Measurements from ENCODE around the gene ARMC5.
"Not testable (repeated sequence)": the region's sequence is repeated elsewhere in the genome, so short reads cannot be mapped to it uniquely, and the experiment has no call there.

ARMC5 gene

DNA sequence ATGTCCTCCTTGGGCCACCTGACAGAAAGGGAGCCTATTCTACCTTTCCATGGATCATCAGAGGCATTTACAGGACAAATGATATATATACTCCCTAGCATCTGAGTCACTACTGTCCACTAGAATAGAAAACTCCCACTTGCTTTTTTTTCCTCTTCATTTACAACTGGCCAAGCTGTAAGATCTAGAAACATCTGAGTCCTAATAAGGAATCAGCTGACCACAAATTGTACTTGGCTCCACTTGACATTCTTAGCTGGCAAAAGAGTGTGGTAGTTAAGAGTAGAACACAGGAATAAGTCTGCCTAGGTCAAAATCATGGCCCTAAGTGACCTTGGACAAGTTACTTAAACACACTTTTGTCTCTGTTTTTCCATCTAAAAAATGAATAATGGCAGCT, 43.7 kb downstream of the ARMC5 start:
- no peak overlapping the region for H3K9ac ChIP-seq
- TF ChIP-seq Cebpa-rat (IDR thresholded peaks at IDR 0.05), result no peak
- no peaks in the 10 kb centered on the region for H3K9me3 ChIP-seq (replicated peaks in 1 of 11)
- H3K27me3 ChIP-seq, result no peaks in the 10 kb centered on the region
- peaks cover 28 to 53% (median 32%) of the 10 kb centered on the region in 11 experiments for H3K36me3 ChIP-seq
- H3K27ac ChIP-seq, result no peak overlapping the region
- no peak overlapping the region for H3K4me3 ChIP-seq
- H3K4me2 ChIP-seq, result peak overlapping the region in 6 of 11 experiments; percentile 4 to 98 (median 94); a peak in 6 of 22 replicates
- peaks cover 41 to 54% (median 46%) of the 10 kb centered on the region in 10 experiments for H3K4me1 ChIP-seq
- peaks cover 0 to 27% (median 7%) of the 10 kb centered on the region in 11 experiments; a peak in 8 of 22 replicates for H4K20me1 ChIP-seq

DNA sequence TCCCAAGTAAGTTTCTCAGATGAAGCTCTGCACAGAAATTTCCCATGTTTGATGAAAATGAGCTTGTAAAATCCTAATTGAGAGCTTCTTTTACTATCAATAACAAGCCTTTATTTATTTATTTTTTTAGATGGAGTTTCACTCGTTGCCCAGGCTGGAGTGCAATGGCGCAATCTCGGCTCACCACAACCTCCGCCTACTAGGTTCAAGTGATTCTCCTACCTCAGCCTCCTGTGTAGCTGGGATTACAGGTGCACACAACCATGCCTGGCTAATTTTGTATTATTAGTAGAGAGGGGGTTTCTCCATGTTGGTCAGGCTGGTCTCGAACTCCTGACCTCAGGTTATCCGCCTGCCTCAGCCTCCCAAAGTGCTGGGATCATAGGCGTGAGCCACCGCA, 44.3 kb downstream of the ARMC5 start:
- Histone ChIP-seq H4K20me1 (peaks cover 0 to 27% (median 7%) of the 10 kb centered on the region in 11 experiments; a peak in 8 of 22 replicates), H3K4me3 (peak overlapping the region in 2 of 10 experiments; percentile 2 to 27; a peak in 2 of 20 replicates), H3K27ac (0 out of 22 replicates have a peak overlapping the region, but pooled peaks of 2 of the 11 experiments have one; percentile 13 to 48), H3K4me1 (peaks cover 41 to 54% (median 46%) of the 10 kb centered on the region in 10 experiments), H3K4me2 (peak overlapping the region; percentile 81 to 98 (median 95)), H3K36me3 (peaks cover 22 to 47% (median 26%) of the 10 kb centered on the region in 11 experiments)
- H3K9ac ChIP-seq; H3K27me3 ChIP-seq; H3K9me3 ChIP-seq (replicated peaks in 1 of 11): not testable (repeated sequence)

DNA sequence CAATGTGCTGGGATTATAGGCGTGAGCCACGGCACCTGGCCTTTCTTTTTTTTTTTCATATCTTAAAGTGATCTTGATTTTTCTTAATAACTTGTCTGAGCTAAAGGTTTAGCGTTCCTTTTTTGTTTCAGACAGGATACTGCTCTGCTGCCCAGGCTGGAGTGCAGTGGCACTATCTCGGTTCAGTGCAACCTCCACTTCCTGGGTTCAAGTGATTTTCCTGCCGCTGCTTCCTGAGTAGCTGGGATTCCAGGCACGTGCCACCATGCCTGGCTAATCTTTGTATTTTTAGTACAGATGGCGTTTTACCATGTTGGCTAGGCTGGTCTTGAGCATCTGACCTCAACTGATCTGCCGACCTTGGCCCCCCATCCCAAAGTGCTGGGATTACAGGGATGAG, 44.9 kb downstream of the ARMC5 start:
- Histone ChIP-seq H3K27me3 (no peaks in the 10 kb centered on the region), H3K9me3 (replicated peaks in 1 of 11) (no peaks in the 10 kb centered on the region), H3K9ac (peak overlapping the region in 5 of 11 experiments; percentile 2 to 44 (median 27); a peak in 7 of 22 replicates), H4K20me1 (peaks cover 0 to 27% (median 7%) of the 10 kb centered on the region in 11 experiments; a peak in 8 of 22 replicates), H3K4me2 (peak overlapping the region; percentile 81 to 98 (median 95)), H3K27ac (peak overlapping the region in 6 of 11 experiments; percentile 1 to 48 (median 25); a peak in 4 of 22 replicates), H3K36me3 (peaks cover 16 to 41% (median 20%) of the 10 kb centered on the region in 11 experiments), H3K4me3 (peak overlapping the region in 3 of 10 experiments; percentile 2 to 27 (median 18); a peak in 3 of 20 replicates), H3K4me1 (peaks cover 44 to 60% (median 50%) of the 10 kb centered on the region in 10 experiments)
- TF ChIP-seq Cebpa-rat (IDR thresholded peaks at IDR 0.05), result no peak

DNA sequence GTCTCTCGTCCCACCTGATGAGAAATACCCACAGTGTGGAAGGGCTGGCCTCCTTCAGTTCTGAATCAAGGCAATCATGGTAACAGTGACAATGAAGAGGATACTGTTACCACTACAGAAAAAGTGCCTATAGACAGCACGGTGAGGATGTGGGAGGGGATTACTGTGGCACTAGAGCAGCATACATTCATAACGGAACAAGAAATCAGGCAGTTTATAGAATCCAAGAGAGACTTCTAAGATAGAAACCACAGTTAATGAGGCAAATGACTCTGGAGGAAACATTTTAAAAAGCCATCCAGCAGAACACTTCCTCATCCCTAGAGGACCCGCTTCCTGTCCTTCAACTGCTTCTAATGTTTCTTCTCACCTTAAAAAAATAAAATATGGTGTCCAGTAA, 46.2 kb downstream of the ARMC5 start:
- H3K9me3 ChIP-seq (replicated peaks in 1 of 11), result no peaks in the 10 kb centered on the region
- no peaks in the 10 kb centered on the region for H3K27me3 ChIP-seq
- TF ChIP-seq Cebpa-rat (IDR thresholded peaks at IDR 0.05), result no peak
- peaks cover 51 to 70% (median 59%) of the 10 kb centered on the region in 10 experiments for H3K4me1 ChIP-seq
- H3K9ac ChIP-seq, result peak overlapping the region in 10 of 11 experiments; percentile 1 to 49 (median 33); a peak in 13 of 22 replicates
- H3K27ac ChIP-seq, result peak overlapping the region in 9 of 11 experiments; percentile 12 to 48 (median 21); a peak in 12 of 22 replicates
- peak overlapping the region in 2 of 10 experiments; percentile 19 to 27; a peak in 4 of 20 replicates for H3K4me3 ChIP-seq
- peak overlapping the region; percentile 81 to 98 (median 95) for H3K4me2 ChIP-seq
- peaks cover 3 to 28% (median 7%) of the 10 kb centered on the region in 11 experiments; a peak in 20 of 22 replicates for H3K36me3 ChIP-seq
- peaks cover 0 to 27% (median 7%) of the 10 kb centered on the region in 11 experiments; a peak in 8 of 22 replicates for H4K20me1 ChIP-seq

DNA sequence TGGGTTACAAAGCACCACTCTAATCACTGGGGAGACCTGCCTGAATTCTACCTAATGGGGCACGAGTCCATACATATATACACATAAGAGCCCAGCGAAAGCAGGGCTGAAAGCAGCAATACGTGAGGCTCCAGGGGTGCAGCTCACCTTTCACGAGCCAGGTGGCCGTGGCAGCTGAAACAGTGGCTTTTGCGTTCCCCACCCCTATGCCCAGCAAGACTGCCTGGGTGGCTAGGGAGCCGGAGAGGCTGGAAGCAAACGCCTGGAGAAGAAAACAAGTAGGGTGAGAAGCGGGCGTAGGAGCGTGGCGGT, 48.3 kb downstream of the ARMC5 start:
- TF ChIP-seq Cebpa-rat (IDR thresholded peaks at IDR 0.05), result no peak
- Histone ChIP-seq H3K4me2 (peak overlapping the region; percentile 81 to 98 (median 95)), H3K4me1 (peaks cover 51 to 67% (median 59%) of the 10 kb centered on the region in 10 experiments), H3K36me3 (peaks cover 0 to 10% (median 0%) of the 10 kb centered on the region in 11 experiments; a peak in 1 of 22 replicates), H3K27ac (peak overlapping the region; percentile 81 to 93 (median 89)), H3K9me3 (replicated peaks in 1 of 11) (peaks cover 0 to 7% (median 0%) of the 10 kb centered on the region in 11 experiments; a peak in 1 of 22 replicates), H3K27me3 (no peaks in the 10 kb centered on the region), H3K9ac (peak overlapping the region; percentile 83 to 95 (median 91)), H4K20me1 (peaks cover 0 to 27% (median 6%) of the 10 kb centered on the region in 11 experiments; a peak in 7 of 22 replicates), H3K4me3 (peak overlapping the region; percentile 75 to 99 (median 92))

DNA sequence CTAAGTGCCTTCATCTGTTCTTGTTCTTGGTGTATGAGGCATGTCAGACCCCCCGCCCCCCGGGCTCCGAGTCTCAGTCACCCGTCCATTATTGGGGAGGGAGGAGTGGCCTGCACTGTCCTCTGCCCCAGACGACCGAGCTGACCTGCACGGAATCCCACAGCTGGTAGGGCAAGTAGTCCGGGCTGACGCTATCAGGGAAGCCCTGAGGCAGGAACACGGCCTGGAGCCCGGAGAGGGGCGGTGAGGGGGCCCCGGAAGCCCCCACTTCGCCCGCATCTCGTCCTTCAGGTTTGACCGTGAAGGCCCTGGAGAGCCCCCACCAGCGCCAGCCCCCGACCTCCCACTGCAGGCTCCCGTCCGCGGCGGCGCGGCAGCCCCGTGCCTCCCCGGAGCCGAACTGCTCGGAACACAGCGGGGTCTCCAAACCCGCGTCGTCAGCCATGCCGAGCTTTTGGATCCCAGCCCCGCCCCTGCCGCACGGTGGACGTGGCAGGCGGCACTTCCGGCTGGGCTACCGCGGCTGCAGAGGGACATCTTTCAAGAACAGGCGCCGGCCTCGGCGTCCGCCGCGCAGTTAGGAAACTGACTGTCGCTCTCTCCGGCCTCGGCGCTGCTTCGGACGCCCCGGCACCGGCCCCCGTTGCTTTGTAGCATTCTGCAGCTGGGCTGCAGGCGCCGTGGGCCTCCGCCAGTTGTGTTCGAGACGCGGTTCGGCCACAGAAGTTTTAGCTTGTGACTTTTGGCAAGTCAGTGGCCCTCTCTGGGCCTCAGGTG, 48.8 kb downstream of the ARMC5 start, which contains the start of gene RUSF1:
Gene RUSF1, minus strand, starts transcription at position 463 of the 777 bp plus-strand sequence. Its CDS starts 18 bp downstream, at position 445.
- Histone ChIP-seq H3K9ac (peak within 1 kb of the TSS; percentile 83 to 95 (median 91)), H3K4me3 (peak within 1 kb of the TSS; percentile 75 to 99 (median 92)), H3K27me3 (no peaks in the 10 kb centered on the region), H3K36me3 (peaks cover 0 to 10% (median 0%) of the 10 kb centered on the region in 11 experiments; a peak in 1 of 22 replicates), H3K9me3 (replicated peaks in 1 of 11) (peaks cover 0 to 12% (median 0%) of the 10 kb centered on the region in 11 experiments; a peak in 4 of 22 replicates), H3K4me1 (peaks cover 51 to 61% (median 57%) of the 10 kb centered on the region in 10 experiments), H3K4me2 (peak within 1 kb of the TSS; percentile 85 to 98 (median 95)), H3K27ac (peak within 1 kb of the TSS; percentile 81 to 93 (median 89)), H4K20me1 (peaks cover 0 to 27% (median 6%) of the 10 kb centered on the region in 11 experiments; a peak in 7 of 22 replicates)
- no peak for TF ChIP-seq Cebpa-rat (IDR thresholded peaks at IDR 0.05)

DNA sequence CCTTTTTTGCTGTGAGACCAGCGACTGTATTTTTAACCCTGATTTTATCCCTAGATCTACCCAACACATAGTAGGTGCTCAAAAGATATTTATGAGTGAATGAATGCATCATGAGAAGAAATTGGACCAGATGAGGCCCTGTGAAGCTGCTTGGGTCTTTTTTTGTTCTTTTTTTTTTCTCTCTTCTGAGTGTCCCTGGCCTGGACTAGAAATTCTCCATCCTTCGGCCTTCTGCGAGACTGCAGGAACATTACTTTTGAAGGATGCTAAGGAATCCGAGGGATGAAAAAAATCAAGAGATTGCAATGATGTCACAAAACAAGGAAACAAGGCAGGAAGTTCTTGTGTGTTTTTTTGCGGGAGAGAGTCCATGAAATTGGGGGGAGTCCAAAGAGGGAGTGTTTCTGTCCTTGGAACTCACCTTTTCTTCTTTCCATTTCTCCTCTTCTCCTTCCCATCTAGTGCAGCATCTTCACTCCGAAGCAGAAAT, 49.5 kb downstream of the ARMC5 start:
- Histone ChIP-seq H3K27ac (peak overlapping the region; percentile 81 to 93 (median 89)), H3K9me3 (replicated peaks in 1 of 11) (peaks cover 0 to 13% (median 0%) of the 10 kb centered on the region in 11 experiments; a peak in 4 of 22 replicates), H3K4me3 (peak overlapping the region; percentile 75 to 99 (median 92)), H3K4me2 (peak overlapping the region; percentile 85 to 98 (median 95)), H3K9ac (peak overlapping the region; percentile 83 to 95 (median 91)), H3K36me3 (peaks cover 0 to 10% (median 0%) of the 10 kb centered on the region in 11 experiments; a peak in 1 of 22 replicates), H4K20me1 (peaks cover 0 to 27% (median 6%) of the 10 kb centered on the region in 11 experiments; a peak in 7 of 22 replicates), H3K27me3 (no peaks in the 10 kb centered on the region), H3K4me1 (peaks cover 48 to 55% (median 51%) of the 10 kb centered on the region in 10 experiments)
- no peak for TF ChIP-seq Cebpa-rat (IDR thresholded peaks at IDR 0.05)

DNA sequence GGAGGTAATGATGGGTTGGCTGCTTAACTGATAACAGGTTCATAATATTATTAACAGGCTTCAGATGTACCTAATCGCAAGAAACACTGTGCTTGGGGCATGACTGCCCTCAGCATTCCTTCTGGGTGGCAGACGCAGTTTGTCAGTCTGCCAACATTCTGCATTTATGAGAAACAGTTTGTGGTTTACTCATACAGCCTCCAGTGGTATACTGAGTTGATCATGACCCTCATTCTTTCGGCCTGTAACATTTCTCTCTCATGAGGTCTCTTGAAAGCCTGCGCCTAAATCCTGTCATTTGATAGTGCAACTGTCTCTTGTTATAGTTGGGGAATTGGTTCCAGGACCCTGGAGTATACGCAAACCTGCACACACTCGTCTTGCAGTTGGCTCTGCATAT, 53.8 kb downstream of the ARMC5 start:
- no peaks in the 10 kb centered on the region for H3K36me3 ChIP-seq
- peaks cover 18 to 38% (median 24%) of the 10 kb centered on the region in 11 experiments; a peak in 21 of 22 replicates for H3K9me3 ChIP-seq (replicated peaks in 1 of 11)
- no peak overlapping the region for H3K4me2 ChIP-seq
- H3K27me3 ChIP-seq, result no peaks in the 10 kb centered on the region
- H3K4me3 ChIP-seq, result no peak overlapping the region
- no peak for TF ChIP-seq Cebpa-rat (IDR thresholded peaks at IDR 0.05)
- no peak overlapping the region for H3K9ac ChIP-seq
- peaks cover 10 to 16% (median 13%) of the 10 kb centered on the region in 10 experiments for H3K4me1 ChIP-seq
- H3K27ac ChIP-seq, result no peak overlapping the region
- no peaks in the 10 kb centered on the region for H4K20me1 ChIP-seq
